ENCODE measurements around the gene SIRPB1.
A peak's percentile ranks its signal among the peaks of the same experiment; 100 is the strongest.
"Not testable (repeated sequence)": the region's sequence is repeated elsewhere in the genome, so short reads cannot be mapped to it uniquely, and the experiment has no call there.

SIRPB1 gene

DNA sequence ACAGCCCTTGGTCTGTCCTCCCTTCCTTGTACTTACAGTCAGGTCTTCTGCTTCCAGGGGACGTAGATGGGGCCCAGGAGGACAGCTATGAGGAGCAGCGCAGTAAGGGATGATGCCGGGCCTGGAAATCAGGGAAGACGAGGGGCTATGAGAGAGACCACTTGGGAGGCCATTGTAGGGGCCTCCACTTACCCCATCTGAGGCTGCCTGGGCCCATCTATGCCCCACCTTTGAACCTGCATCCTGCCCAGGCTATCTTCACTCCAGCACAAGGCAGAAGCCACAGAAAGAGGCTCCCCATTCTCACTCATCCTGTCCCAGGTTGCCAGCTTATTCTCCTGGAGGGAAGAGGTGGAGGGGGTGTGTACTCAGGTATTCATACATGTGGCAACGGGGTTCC is 10.4 kb upstream of the SIRPB1 start:
- Mint-ChIP-seq H3K4me3 (no peak overlapping the region), H3K27me3 (ENCODE audit: low read depth) (no peaks in the 10 kb centered on the region), H3K4me1 (ENCODE audit: low read depth) (peaks cover 32% of the 10 kb centered on the region), H3K36me3 (ENCODE audit: low read depth) (peaks cover 64% of the 10 kb centered on the region), H3K27ac (no peak overlapping the region), H3K9me3 (no peaks in the 10 kb centered on the region)
- no peak for DNase-seq (ENCODE audit: low spot score)

DNA sequence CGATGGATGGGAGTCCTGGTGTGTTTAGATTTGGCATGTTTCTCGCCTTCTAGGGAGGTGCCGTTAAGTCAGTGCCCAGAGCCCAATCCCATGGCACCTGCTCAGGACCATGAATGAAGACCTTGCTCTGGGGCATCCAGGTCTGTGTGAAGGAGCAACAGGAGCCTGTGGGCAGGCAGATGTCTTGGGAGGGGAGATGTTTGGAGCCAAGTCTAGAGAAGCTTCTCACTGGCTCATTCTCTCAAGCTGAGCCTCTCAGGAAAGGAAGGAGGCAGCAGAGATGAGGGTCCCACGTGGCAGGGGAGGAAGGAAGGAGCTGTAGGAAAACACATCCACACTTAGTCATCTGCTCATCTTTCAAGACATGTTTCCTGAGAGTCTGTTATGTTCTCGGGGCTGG is 9.5 kb upstream of the SIRPB1 start:
- no peaks in the 10 kb centered on the region for H3K27me3 Mint-ChIP-seq (ENCODE audit: low read depth)
- H3K27ac Mint-ChIP-seq = no peak overlapping the region
- H3K4me1 Mint-ChIP-seq (ENCODE audit: low read depth) = peaks cover 37% of the 10 kb centered on the region

DNA sequence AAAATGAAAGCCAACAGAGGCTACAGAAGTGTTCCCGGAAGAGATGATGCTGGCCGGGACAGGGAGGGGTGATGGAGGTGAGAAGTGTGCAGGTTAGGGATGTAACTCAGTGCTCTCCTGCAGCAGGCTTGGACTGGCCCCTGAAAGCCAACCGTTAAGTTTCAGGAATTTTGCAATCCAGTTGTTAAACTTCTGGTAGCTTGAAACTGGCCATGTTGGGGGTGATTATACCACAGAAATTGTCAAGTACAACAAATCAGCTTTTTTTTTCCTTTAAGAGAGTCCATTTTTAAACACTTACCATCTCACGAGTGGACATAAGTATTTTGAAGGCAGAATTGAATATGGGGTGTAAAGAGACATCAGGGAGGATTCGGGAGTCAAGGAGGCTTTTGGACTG is 8.8 kb upstream of the SIRPB1 start:
- no peak overlapping the region for H3K27ac Mint-ChIP-seq
- peaks cover 37% of the 10 kb centered on the region for H3K4me1 Mint-ChIP-seq (ENCODE audit: low read depth)
- H3K4me3 Mint-ChIP-seq = no peak overlapping the region
- H3K36me3 Mint-ChIP-seq (ENCODE audit: low read depth) = peaks cover 55% of the 10 kb centered on the region
- DNase-seq (ENCODE audit: low spot score) = no peak
- H3K9me3 Mint-ChIP-seq = no peaks in the 10 kb centered on the region
- no peaks in the 10 kb centered on the region for H3K27me3 Mint-ChIP-seq (ENCODE audit: low read depth)

More for the DNA sequence above, 9.5 kb upstream of the SIRPB1 start:
- H3K9me3 Mint-ChIP-seq = no peaks in the 10 kb centered on the region
- no peak for DNase-seq (ENCODE audit: low spot score)
- no peak overlapping the region for H3K4me3 Mint-ChIP-seq
- H3K36me3 Mint-ChIP-seq (ENCODE audit: low read depth) = peaks cover 60% of the 10 kb centered on the region

DNA sequence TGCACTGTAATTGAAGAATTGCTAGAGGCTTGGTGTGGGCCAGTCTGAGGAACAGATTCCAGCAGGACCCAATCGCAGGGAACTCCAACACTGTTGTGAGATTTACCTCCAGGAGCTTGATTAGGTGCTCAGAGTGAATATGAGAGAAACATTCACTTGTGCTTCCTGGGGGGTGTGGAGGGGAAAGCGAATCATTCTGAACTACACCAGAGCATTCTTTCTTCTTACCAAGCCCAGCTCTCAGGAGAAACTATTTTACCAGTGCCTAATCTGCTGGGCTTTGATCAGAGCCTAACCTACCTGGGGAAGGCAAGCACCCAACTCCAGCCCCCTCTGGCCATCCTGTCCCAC is 7.4 kb upstream of the SIRPB1 start:
- Mint-ChIP-seq H3K27ac (no peak overlapping the region), H3K27me3 (ENCODE audit: low read depth) (no peaks in the 10 kb centered on the region), H3K9me3 (no peaks in the 10 kb centered on the region), H3K36me3 (ENCODE audit: low read depth) (peaks cover 52% of the 10 kb centered on the region), H3K4me1 (ENCODE audit: low read depth) (peaks cover 37% of the 10 kb centered on the region), H3K4me3 (no peak overlapping the region)
- no peak for DNase-seq (ENCODE audit: low spot score)

DNA sequence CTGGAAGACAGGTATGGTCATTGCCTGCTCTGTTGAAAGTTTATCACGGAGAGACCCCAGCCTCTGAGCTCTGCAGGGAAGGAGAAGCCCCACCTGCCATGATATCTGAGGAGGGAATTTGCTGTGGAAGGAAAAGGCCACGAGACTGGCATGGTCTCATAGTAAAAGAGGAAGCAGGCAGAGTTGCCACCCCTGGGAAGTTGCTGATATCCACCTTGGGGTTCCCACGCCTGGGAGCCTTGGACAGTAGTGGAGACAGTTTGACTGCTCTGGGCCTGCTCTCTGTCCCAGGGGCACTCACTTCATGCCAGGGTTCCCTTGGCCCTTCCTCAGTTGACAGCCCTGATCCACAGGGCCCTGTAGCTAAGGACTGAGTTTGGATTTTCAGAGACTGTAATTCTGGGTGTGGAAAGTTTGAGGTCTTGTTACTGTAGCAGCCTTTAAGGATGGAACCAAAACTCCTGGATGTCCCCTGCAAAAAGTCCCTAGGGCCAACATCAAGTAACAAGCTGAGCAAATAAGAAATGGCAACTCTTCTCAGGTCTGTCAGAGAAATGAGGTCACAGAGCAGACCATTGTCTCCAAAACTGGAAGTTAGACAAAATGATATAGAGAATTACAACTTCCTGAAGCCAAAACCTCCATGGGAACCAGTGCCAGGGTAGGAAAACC is 6.9 kb upstream of the SIRPB1 start:
- H3K27ac Mint-ChIP-seq = no peak overlapping the region

DNA sequence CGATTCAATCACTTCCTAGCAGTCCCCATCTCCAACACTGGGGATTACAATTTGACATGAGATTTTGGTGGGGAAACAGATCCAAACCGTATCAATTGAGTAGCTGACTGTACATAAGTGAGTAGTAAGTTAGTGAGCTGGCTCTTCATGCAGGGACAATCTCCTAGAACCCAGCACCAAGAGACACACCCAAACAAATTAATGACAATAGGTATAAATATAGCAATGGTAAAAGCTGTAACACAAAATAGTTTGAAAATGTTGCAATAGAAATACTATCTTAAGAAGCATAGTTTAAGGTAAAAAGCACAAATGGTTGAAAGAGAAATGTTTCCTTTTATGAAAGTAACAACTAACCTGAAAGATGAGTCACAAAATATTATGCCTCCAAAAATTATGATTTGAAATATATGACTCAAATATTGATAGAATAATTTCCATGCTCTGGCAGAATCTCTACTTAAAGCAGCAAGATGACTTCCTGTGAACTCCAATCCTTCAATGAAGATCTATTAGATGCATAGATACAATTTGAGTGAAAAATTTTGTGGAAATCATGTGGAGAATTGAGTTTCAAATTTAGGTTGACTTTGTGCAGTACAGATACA is 5.4 kb upstream of the SIRPB1 start:
- Mint-ChIP-seq H3K27ac (no peak overlapping the region), H3K9me3 (no peaks in the 10 kb centered on the region), H3K27me3 (ENCODE audit: low read depth) (no peaks in the 10 kb centered on the region), H3K36me3 (ENCODE audit: low read depth) (peaks cover 35% of the 10 kb centered on the region), H3K4me1 (ENCODE audit: low read depth) (peaks cover 47% of the 10 kb centered on the region), H3K4me3 (no peak overlapping the region)
- DNase-seq (ENCODE audit: low spot score) = no peak

More for the DNA sequence above, 6.9 kb upstream of the SIRPB1 start:
- DNase-seq (ENCODE audit: low spot score) = no peak
- Mint-ChIP-seq H3K4me1 (ENCODE audit: low read depth) (peaks cover 37% of the 10 kb centered on the region), H3K36me3 (ENCODE audit: low read depth) (peaks cover 47% of the 10 kb centered on the region), H3K9me3 (no peaks in the 10 kb centered on the region), H3K27me3 (ENCODE audit: low read depth) (no peaks in the 10 kb centered on the region), H3K4me3 (no peak overlapping the region)

DNA sequence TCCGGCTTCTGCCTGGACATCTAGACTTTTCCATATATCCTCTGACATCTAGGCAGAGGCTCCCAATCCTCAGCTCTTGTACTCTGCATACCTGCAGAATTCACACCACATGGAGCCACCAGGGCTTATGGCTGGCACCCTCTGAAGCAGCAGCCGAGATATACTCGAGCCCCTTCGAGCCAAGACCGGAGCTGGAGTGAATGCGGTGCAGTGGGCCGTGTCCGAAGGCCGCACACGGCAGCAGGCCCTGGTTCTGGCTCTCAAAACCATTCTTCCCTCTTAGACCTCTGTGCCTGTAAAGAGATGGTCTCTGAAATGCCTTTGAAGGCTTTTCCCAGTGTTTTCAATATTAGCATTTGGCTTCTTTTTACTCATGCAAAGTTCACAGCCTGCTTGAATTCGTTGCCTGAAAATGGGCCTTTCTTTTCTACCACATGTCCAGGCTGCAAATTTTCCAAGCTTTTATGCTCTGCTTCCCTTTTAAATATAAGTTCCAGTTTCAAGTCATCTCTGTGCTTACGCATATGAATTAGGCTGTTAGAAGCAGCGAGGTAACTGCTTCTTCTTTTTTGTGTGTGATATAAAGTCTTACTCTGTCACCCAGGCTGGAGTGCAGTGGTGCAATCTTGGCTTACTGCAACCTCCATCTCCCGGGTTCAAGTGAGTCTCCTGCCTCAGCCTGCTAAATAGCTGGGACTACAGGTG is 3.8 kb upstream of the SIRPB1 start:
- Mint-ChIP-seq H3K4me3 (no peak overlapping the region), H3K9me3 (peaks cover 10% of the 10 kb centered on the region), H3K4me1 (ENCODE audit: low read depth) (peaks cover 59% of the 10 kb centered on the region), H3K27ac (peak overlapping the region; percentile 13), H3K36me3 (ENCODE audit: low read depth) (peaks cover 32% of the 10 kb centered on the region), H3K27me3 (ENCODE audit: low read depth) (no peaks in the 10 kb centered on the region)
- no peak for DNase-seq (ENCODE audit: low spot score)

DNA sequence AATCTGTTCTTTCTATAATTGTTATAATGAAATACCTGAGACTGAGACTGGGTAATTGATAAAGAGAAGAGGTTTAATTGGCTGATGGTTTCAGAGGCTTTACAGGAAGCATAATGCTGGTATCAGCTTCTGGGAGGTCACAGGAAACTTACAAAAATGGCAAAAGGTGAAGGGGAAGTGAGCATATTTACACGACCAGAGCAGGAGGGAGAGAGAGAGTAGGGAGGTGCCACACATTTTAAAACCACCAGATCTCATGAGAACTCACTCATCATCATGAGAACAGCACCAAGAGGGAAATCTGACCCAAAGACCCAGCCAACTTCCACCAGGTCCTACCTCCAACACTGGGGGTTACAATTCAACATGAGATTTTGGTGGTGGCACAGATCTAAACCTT is 2.6 kb upstream of the SIRPB1 start:
- H3K27ac Mint-ChIP-seq = peak overlapping the region; percentile 75
- no peaks in the 10 kb centered on the region for H3K27me3 Mint-ChIP-seq (ENCODE audit: low read depth)
- no peak for DNase-seq (ENCODE audit: low spot score)
- peaks cover 30% of the 10 kb centered on the region for H3K36me3 Mint-ChIP-seq (ENCODE audit: low read depth)
- H3K4me1 Mint-ChIP-seq (ENCODE audit: low read depth) = peaks cover 59% of the 10 kb centered on the region
- peak overlapping the region; percentile 37 for H3K4me3 Mint-ChIP-seq
- peaks cover 16% of the 10 kb centered on the region for H3K9me3 Mint-ChIP-seq

DNA sequence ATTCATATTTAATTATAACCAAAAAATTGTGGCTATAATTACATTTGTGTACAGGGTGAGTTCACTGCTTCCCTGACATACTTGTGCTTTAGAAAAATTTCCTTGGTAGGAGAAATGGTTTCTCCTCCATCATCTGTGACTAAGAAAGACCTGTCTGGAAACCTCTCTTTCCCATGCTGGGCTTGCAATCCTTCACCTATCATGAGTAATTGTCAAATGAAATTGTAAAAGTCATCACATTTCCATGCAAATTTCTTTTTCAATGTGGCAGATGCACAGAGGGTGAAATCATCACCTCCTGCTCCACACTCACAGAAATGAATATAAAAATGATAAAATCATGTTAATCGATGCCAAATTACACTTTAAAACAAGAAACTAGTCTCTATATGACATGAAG is 1.5 kb upstream of the SIRPB1 start:
- Mint-ChIP-seq H3K4me3 (no peak overlapping the region), H3K27me3 (ENCODE audit: low read depth) (no peaks in the 10 kb centered on the region), H3K9me3 (peaks cover 16% of the 10 kb centered on the region), H3K27ac (no peak overlapping the region), H3K36me3 (ENCODE audit: low read depth) (peaks cover 29% of the 10 kb centered on the region), H3K4me1 (ENCODE audit: low read depth) (peaks cover 59% of the 10 kb centered on the region)
- DNase-seq (ENCODE audit: low spot score) = no peak

DNA sequence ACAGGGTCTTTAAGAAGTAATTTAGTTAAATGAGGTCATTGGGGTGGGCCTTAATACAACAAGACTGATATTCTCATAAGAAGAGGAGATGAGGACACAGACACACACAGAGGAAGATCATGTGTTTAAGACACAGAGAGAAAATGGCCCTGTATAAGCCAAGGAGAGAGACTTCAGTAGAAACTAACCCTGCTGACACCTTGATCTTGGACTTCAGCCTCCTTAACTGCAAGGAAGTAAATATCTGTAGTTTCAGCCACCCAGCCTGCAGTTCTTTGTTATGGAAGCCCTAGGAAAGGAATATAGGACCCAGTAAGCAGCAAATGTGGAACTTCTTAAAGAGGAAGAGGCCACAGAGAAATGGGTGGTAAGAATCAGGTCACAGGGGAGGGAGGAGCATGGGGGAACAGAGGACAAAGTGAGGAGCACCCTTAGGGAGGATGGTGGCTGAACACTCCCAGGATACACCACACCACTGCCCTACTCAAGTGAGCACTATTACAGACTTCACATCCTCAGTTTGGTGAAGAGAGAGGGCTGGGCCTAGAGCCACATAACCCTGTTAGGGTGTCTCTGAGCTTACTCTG is 762 bp downstream of the SIRPB1 start:
- Mint-ChIP-seq H3K4me1 (ENCODE audit: low read depth) (peaks cover 49% of the 10 kb centered on the region), H3K4me3 (peak overlapping the region; percentile 26)

DNA sequence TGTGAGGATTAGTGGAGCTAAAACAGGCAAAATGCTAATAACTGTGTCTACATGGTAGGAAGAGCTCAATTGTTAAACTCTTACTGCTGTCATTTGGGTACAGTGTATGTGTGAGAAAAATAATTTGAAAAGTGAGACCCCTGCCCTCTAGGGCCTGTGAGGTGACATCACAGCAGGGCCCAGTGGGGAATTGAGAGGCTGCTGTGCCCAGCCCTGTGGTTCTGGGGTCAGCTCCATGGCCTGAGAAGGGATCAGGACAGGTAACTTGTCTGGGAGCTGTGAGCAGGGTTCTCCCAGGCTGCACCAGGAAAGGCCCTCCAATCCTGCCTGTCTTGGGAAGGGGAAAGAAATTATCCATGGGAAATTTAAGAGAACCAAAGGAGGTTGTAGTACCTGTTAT is 1.3 kb downstream of the SIRPB1 start:
- Mint-ChIP-seq H3K36me3 (ENCODE audit: low read depth) (peaks cover 34% of the 10 kb centered on the region), H3K4me3 (no peak overlapping the region), H3K9me3 (peaks cover 16% of the 10 kb centered on the region), H3K27ac (no peak overlapping the region), H3K27me3 (ENCODE audit: low read depth) (no peaks in the 10 kb centered on the region), H3K4me1 (ENCODE audit: low read depth) (peaks cover 47% of the 10 kb centered on the region)
- DNase-seq (ENCODE audit: low spot score) = no peak

More for the DNA sequence above, 762 bp downstream of the SIRPB1 start:
- H3K27me3 Mint-ChIP-seq (ENCODE audit: low read depth) = no peaks in the 10 kb centered on the region
- H3K9me3 Mint-ChIP-seq = peaks cover 16% of the 10 kb centered on the region
- H3K27ac Mint-ChIP-seq = peak overlapping the region; percentile 14
- peaks cover 34% of the 10 kb centered on the region for H3K36me3 Mint-ChIP-seq (ENCODE audit: low read depth)
- DNase-seq (ENCODE audit: low spot score) = no peak

DNA sequence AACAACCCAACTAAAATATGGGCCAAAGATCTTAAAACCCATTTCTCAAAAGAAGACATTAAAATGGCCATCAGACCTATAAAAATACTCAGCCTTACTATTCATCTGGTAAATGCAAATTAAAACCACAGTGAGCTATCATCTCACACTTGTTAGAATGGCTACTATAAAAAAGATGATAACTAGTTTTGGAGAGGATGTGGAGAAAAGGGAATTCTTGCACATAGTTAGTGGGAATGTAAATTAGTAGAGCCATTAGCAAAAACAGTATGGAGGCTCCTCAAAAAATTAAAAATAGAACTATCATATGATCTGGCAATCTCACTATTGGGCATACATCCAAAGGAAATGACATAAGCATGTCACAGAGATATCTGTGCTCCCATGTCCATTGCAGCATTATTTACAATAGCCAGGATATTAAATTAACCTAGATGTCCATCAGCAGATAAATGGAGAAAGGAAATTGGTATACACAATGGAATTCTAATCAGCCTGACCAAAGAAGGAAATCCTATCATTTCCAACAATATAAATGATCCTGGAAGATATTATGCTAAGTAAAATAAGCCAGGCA is 2.9 kb downstream of the SIRPB1 start:
- H3K36me3 Mint-ChIP-seq (ENCODE audit: low read depth) = peaks cover 26% of the 10 kb centered on the region
- no peak overlapping the region for H3K4me3 Mint-ChIP-seq
- H3K9me3 Mint-ChIP-seq = peaks cover 16% of the 10 kb centered on the region
- no peak overlapping the region for H3K27ac Mint-ChIP-seq
- peaks cover 33% of the 10 kb centered on the region for H3K4me1 Mint-ChIP-seq (ENCODE audit: low read depth)
- no peaks in the 10 kb centered on the region for H3K27me3 Mint-ChIP-seq (ENCODE audit: low read depth)
- DNase-seq (ENCODE audit: low spot score) = no peak

DNA sequence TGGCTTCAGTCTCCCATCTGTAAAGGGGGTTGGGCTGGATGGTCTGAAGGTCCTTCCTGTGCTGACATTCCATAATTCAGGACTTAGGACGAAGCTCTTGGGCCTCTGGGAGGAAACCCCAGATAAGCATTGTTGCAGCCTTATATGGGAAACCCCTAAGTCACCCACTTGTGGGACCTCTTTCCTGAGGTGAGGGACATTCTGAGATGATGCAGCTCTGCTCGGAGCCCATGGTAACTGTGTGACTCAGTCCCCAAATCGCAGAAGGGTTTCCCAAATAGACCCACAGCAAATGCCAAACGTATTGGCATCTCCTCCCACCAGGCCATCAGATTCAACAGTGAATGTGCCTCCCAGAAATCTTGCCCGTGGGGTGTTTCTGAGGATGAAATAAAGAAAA is 9.4 kb downstream of the SIRPB1 start:
- not testable (repeated sequence) for H3K36me3 Mint-ChIP-seq (ENCODE audit: low read depth); H3K27ac Mint-ChIP-seq; H3K9me3 Mint-ChIP-seq; H3K4me1 Mint-ChIP-seq (ENCODE audit: low read depth); H3K27me3 Mint-ChIP-seq (ENCODE audit: low read depth); DNase-seq (ENCODE audit: low spot score); H3K4me3 Mint-ChIP-seq
